HepG2 (cell line): ENCODE measurements around the gene TMEM38A. TPM values are rescaled to one million over a fixed set of nuclear protein-coding genes. Genes with fewer than 3 reads are reported as not detected.

Experiments
- ATAC-seq: fragments of 200-7000 bp; cut with Tn5 transposase; 3 replicates; pipeline ENCODE4 v1.9.1; 2020; ENCODE audit warnings: mild to moderate bottlenecking, moderate library complexity
- BruUV-seq: library from RNA; stranded (reverse); fragments of 400-500 nt; replicated peaks from 2 replicates; lab custom pipeline; 2021; lab: Mats Ljungman, UMichigan
- CTCF ChIA-PET: fragments of 300-600 bp; formaldehyde crosslinking; extraction: SDS; loops from one replicate; lab custom pipeline; 2021; ENCODE audit warnings: low total read pairs, inconsistent platforms, low intra/inter-chr PET ratio; lab: Yijun Ruan, JAX
- POLR2A ChIA-PET: fragments of 350-600 bp; sonication (Branson Sonifier 250); formaldehyde crosslinking; loops from one replicate; lab custom pipeline; 2020; ENCODE audit warnings: antibody characterized with exemption, inconsistent platforms; lab: Yijun Ruan, JAX
- DNase-seq: peaks from one replicate; pipeline ENCODE4 v3.0.0-alpha.2; 2015; ENCODE audit warnings: low spot score
- FAIRE-seq: peaks from 3 replicates; lab custom pipeline; 2011; peaks lifted over from hg19 to GRCh38; lab: Jason Lieb, UNC
- H2AFZ ChIP-seq: one replicate; pipeline ENCODE4 v1.6.1; 2011; ENCODE audit warnings: low read length, inconsistent platforms
- H3K27ac ChIP-seq: fragments of 300-600 bp; 3 replicates; pipeline ENCODE4 v1.8.0; 2011; ENCODE audit warnings: mixed run types, mild to moderate bottlenecking, mixed read lengths, low read length, inconsistent platforms; ENCODE audit not compliant: insufficient read depth; ENCODE audit errors: extremely low read length
- H3K27me3 ChIP-seq, 2 experiments: fragments of 200-600 bp in 1 of 2; 2 replicates in 1 of 2; 3 replicates in 1 of 2; pipeline versions ENCODE4 v1.6.0 to v1.8.0; 2011; ENCODE audit warnings: low read length in 2 of 2, mild to moderate bottlenecking in 2 of 2, moderate library complexity in 2 of 2, inconsistent platforms in 1 of 2; ENCODE audit not compliant: insufficient read depth in 2 of 2, control insufficient read depth in 1 of 2
- H3K36me3 ChIP-seq, 2 experiments: fragments of 200-600 bp in 1 of 2; replicated peaks in 1 of 2; 2 replicates in 1 of 2; 3 replicates in 1 of 2; pipeline versions ENCODE4 v1.5.1 to v1.8.0; 2011; ENCODE audit warnings: low read length in 2 of 2, inconsistent platforms in 1 of 2; ENCODE audit not compliant: insufficient read depth in 2 of 2, control insufficient read depth in 1 of 2
- H3K4me1 ChIP-seq: 2 replicates; pipeline ENCODE4 v1.5.1; 2012; ENCODE audit warnings: low read length, inconsistent platforms; ENCODE audit not compliant: insufficient read depth
- H3K4me2 ChIP-seq: 2 replicates; pipeline ENCODE4 v1.6.0; 2011; ENCODE audit warnings: low read depth, low read length, inconsistent platforms
- H3K4me3 ChIP-seq, 3 experiments: fragments of 200-600 bp in 1 of 3; sonication (generic), shearing (Covaris generic) in 1 of 3; replicated peaks in 1 of 3; 2 replicates each; pipeline ENCODE4 v1.5.1; 2011 to 2016; ENCODE audit warnings: low read length in 3 of 3, inconsistent platforms in 2 of 3, low read depth in 2 of 3, mild to moderate bottlenecking in 2 of 3, control low read depth in 1 of 3, mixed read lengths in 1 of 3; ENCODE audit not compliant: insufficient read depth in 1 of 3
- H3K79me2 ChIP-seq: one replicate; pipeline ENCODE4 v1.6.1; 2011; ENCODE audit warnings: low read length, inconsistent platforms; ENCODE audit not compliant: insufficient read depth
- H3K9ac ChIP-seq: 2 replicates; pipeline ENCODE4 v1.6.0; 2011; ENCODE audit warnings: mild to moderate bottlenecking, low read depth, low read length, inconsistent platforms; ENCODE audit not compliant: insufficient read depth
- H3K9me3 ChIP-seq: 2 replicates; pipeline ENCODE4 v1.5.1; 2012; ENCODE audit warnings: mild to moderate bottlenecking, low read length
- H4K20me1 ChIP-seq: 2 replicates; pipeline ENCODE4 v1.6.0; 2011; ENCODE audit warnings: inconsistent platforms, mild to moderate bottlenecking, low read length, moderate library complexity; ENCODE audit not compliant: insufficient read depth
- HNRNPL ChIP-seq: fragments of 200-400 bp; formaldehyde crosslinking; IDR thresholded peaks from 2 replicates; pipeline ENCODE4 v1.6.1; 2017; ENCODE audit warnings: mild to moderate bottlenecking, low read depth, low read length
- MNT ChIP-seq: fragments of 450-650 bp; IDR thresholded peaks from 2 replicates; pipeline ENCODE4 v1.6.1; 2016
- MYC ChIP-seq: sonication (generic); formaldehyde crosslinking; IDR thresholded peaks from 2 replicates; pipeline ENCODE4 v1.9.0; 2021; ENCODE audit warnings: missing genetic modification reagents, borderline replicate concordance
- NFYB ChIP-seq: sonication (generic); formaldehyde crosslinking; IDR thresholded peaks from 2 replicates; pipeline ENCODE4 v1.4.0; 2020; ENCODE audit warnings: missing genetic modification reagents
- POLR2AphosphoS5 ChIP-seq: IDR thresholded peaks from 2 replicates; pipeline ENCODE4 v1.6.1; 2012; ENCODE audit warnings: low read depth, low read length
- TOPORS ChIP-seq: sonication (generic); formaldehyde crosslinking; IDR thresholded peaks from 2 replicates; pipeline ENCODE4 v1.8.0; 2023; ENCODE audit warnings: mild to moderate bottlenecking, missing genetic modification reagents
- ZBTB46 ChIP-seq: sonication (generic); formaldehyde crosslinking; IDR thresholded peaks from 2 replicates; pipeline ENCODE4 v1.4.0; 2020; ENCODE audit warnings: mild to moderate bottlenecking, missing genetic modification reagents, borderline replicate concordance
- ZNF331 ChIP-seq: sonication (generic); formaldehyde crosslinking; IDR thresholded peaks from 2 replicates; pipeline ENCODE4 v1.4.0; 2020; ENCODE audit warnings: missing genetic modification reagents
- ZNF382 ChIP-seq: sonication (generic); formaldehyde crosslinking; IDR thresholded peaks from 2 replicates; pipeline ENCODE4 v1.5.0; 2020; ENCODE audit warnings: missing genetic modification reagents, mild to moderate bottlenecking, borderline replicate concordance
- ZNF891 ChIP-seq: sonication (generic); formaldehyde crosslinking; IDR thresholded peaks from 2 replicates; pipeline ENCODE4 v1.5.0; 2020; ENCODE audit warnings: mild to moderate bottlenecking, missing genetic modification reagents
- WGBS: methylation state at CpG from one replicate; pipeline ENCODE4 v1.1.6; 2017; ENCODE audit warnings: low lambda C conversion rate; 5-methylcytosine and 5-hydroxymethylcytosine counted together
- in situ Hi-C: cut with HindIII; loops from 2 replicates; pipeline ENCODE4 v1.10.0; 2017; ENCODE audit warnings: low pct_unique_long_range_greater_than_20kb; ENCODE audit not compliant: extremely low pct_ligation_motif_present
- intact Hi-C: fragments of 100-400 bp; cut with micrococcal nuclease; formaldehyde crosslinking; loops from one replicate; pipeline ENCODE4 v1.10.0; 2022; ENCODE audit not compliant: unreplicated experiment
- polyA plus RNA-seq, 8 experiments: library from polyadenylated mRNA; depleted of rRNA in 3 of 8; stranded (reverse) in 7 of 8; unstranded in 1 of 8; fragments of >200 nt; fragmentation: Illumina TruSeq in 4 of 8; extraction: Trizol in 4 of 8; gene quantifications; 2 replicates each; pipeline versions ENCODE4 v1.2.1 to v1.2.3, GENCODE V29; 2011 to 2016; ENCODE audit warnings: low read depth in 4 of 8, missing spikeins in 1 of 8, mixed read lengths in 1 of 8; ENCODE audit not compliant: insufficient read depth in 1 of 8
- total RNA-seq, 5 experiments: library from RNA; depleted of rRNA; stranded (reverse); fragments of >200 nt; fragmentation: Illumina TruSeq; extraction: Trizol; gene quantifications; 2 replicates each; pipeline ENCODE4 v1.2.3, GENCODE V29; 2016; ENCODE audit warnings: low read depth in 1 of 5
- TF ChIP-seq, protein P1 (sequence below), 2 experiments: sonication (generic) in 1 of 2; formaldehyde crosslinking in 1 of 2; IDR thresholded peaks; 2 replicates each; pipeline versions ENCODE4 v1.5.1 to v1.6.1; 2011 to 2020; ENCODE audit warnings: borderline replicate concordance in 1 of 2, low read depth in 1 of 2, low read length in 1 of 2, mild to moderate bottlenecking in 1 of 2, missing genetic modification reagents in 1 of 2, moderate library complexity in 1 of 2
- TF ChIP-seq, protein P2 (sequence below): sonication (generic); formaldehyde crosslinking; IDR thresholded peaks from 2 replicates; pipeline ENCODE4 v1.5.0; 2020; ENCODE audit warnings: missing genetic modification reagents

Gene TMEM38A
- total and polyA plus RNA-seq, 2 of the 13 experiments (the other 11 are each of a cell fraction or from before 2014, with no cell fraction given): 4.8 to 6.8 TPM

GRCh38 chr19:16618248-16618647 is 42.7 kb upstream of the TMEM38A start:
- ChIA-PET CTCF (no interaction called here), POLR2A (interaction anchor here (1.8 kb wide), 1 partner anchor 46 kb away, joined by 4 read pairs; the partner anchor contains the start of gene SLC35E1)
- no peak for ATAC-seq
- TF ChIP-seq, protein P1, sequence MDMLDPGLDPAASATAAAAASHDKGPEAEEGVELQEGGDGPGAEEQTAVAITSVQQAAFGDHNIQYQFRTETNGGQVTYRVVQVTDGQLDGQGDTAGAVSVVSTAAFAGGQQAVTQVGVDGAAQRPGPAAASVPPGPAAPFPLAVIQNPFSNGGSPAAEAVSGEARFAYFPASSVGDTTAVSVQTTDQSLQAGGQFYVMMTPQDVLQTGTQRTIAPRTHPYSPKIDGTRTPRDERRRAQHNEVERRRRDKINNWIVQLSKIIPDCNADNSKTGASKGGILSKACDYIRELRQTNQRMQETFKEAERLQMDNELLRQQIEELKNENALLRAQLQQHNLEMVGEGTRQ (IDR thresholded peaks at IDR 0.05; ENCODE audit: low read depth, low read length): no peak
- TF ChIP-seq, protein P1 (CRISPR knock-in tag; IDR thresholded peaks at IDR 0.05; ENCODE audit: borderline replicate concordance): no peak
- TF ChIP-seq ZNF891 (CRISPR knock-in tag) (0 out of 2 replicates have a peak, but pooled peaks have one; percentile 21), HNRNPL (no peak)
- no peak overlapping the region for H2AFZ ChIP-seq
- H3K4me3 ChIP-seq: no peak overlapping the region
- intact Hi-C loops: no loop called here
- H4K20me1 ChIP-seq: peaks cover 14% of the 10 kb centered on the region
- H3K4me1 ChIP-seq: peaks cover 18% of the 10 kb centered on the region
- no peak for DNase-seq
- no peak overlapping the region for H3K27ac ChIP-seq
- in situ Hi-C loops: no loop called here
- peaks cover 0 to 4% of the 10 kb centered on the region in 2 experiments; a peak in 2 of 5 replicates for H3K36me3 ChIP-seq
- no peak overlapping the region for H3K4me2 ChIP-seq
- H3K79me2 ChIP-seq: peaks cover 96% of the 10 kb centered on the region
- no peak overlapping the region for H3K9ac ChIP-seq
- no peaks in the 10 kb centered on the region for H3K27me3 ChIP-seq
- BruUV-seq: no TSS peak
- H3K9me3 ChIP-seq: no peaks in the 10 kb centered on the region
- 98% methylated on average over 6 of the region's 7 CpGs for WGBS
- FAIRE-seq: no peak

DNA sequence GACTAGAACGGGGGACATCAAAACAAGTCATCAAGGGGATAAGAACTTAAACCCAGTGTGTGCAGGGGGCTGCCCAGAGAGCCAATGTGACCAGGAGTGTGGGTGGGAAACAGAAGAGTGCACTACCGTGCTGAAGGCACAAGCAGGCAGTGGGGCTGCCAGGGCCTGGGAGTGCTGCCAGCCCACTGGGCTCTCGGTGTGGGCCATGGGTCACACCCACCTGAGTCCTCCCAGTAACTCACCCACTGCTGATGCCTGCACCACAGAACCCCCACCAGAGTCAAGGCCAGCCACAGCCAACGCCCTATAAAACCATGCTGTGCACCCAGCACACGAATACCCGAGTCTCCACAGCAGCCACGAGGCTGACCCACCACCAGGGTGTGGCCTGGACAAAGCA is 41.5 kb upstream of the TMEM38A start:
- ChIA-PET POLR2A (no interaction called here), CTCF (no interaction called here)
- no peak for FAIRE-seq
- Histone ChIP-seq H2AFZ (no peak overlapping the region), H3K27ac (no peak overlapping the region), H3K4me2 (no peak overlapping the region), H3K27me3 (no peaks in the 10 kb centered on the region), H3K4me3 (no peak overlapping the region), H3K9ac (no peak overlapping the region), H3K36me3 (peaks cover 2 to 16% of the 10 kb centered on the region in 2 experiments; a peak in 3 of 5 replicates), H3K4me1 (peaks cover 19% of the 10 kb centered on the region), H4K20me1 (peaks cover 14% of the 10 kb centered on the region), H3K79me2 (peaks cover 98% of the 10 kb centered on the region), H3K9me3 (no peaks in the 10 kb centered on the region)
- no TSS peak for BruUV-seq
- no peak for ATAC-seq
- no peak for DNase-seq
- WGBS: 97% methylated on average over 6 of the region's 7 CpGs
- intact Hi-C loops (no loop called here), in situ Hi-C loops (no loop called here)
- no peak for TF ChIP-seq MNT
- no peak for TF ChIP-seq POLR2AphosphoS5
- TF ChIP-seq ZNF382 (CRISPR knock-in tag): no peak
- no peak for TF ChIP-seq MYC (CRISPR knock-in tag)
- no peak for TF ChIP-seq TOPORS (CRISPR knock-in tag)
- no peak for TF ChIP-seq ZBTB46
- no peak for TF ChIP-seq ZNF331
- TF ChIP-seq, protein P2, sequence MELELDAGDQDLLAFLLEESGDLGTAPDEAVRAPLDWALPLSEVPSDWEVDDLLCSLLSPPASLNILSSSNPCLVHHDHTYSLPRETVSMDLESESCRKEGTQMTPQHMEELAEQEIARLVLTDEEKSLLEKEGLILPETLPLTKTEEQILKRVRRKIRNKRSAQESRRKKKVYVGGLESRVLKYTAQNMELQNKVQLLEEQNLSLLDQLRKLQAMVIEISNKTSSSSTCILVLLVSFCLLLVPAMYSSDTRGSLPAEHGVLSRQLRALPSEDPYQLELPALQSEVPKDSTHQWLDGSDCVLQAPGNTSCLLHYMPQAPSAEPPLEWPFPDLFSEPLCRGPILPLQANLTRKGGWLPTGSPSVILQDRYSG (CRISPR knock-in tag): no peak
- TF ChIP-seq NFYB: no peak
